Activated T-cell treated with anti-CD3 and anti-CD28 coated beads for 48 hours (primary cell): ENCODE measurements around the gene OR1B1.
"Not testable (repeated sequence)": the region's sequence is repeated elsewhere in the genome, so short reads cannot be mapped to it uniquely, and the experiment has no call there.

Experiments
- DNase-seq: peaks from one replicate; pipeline ENCODE4 v3.0.0-alpha.2; 2020; ENCODE audit warnings: low read depth

Gene OR1B1

DNA sequence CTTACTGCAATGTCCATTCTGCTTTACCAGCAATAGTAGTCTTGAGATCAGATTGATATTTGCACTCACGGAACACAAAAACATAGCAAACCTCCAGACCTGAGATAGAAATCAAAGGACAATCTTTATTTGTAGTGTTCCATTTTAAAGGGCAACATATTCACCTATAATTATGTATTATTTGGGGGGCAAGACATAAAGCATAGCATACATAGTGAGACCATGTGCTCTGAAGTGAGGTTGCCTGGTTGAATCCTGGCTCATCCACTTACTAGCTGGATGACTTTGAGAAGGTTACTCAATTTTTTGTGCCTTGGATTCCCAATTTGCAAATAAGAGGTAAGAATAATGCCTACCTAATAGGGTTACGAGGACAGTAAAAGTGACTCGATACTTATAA, at the start of gene OR1B1:
Gene OR1B1, minus strand, starts transcription at position 101 of the 400 bp plus-strand sequence.
- no peak for DNase-seq

DNA sequence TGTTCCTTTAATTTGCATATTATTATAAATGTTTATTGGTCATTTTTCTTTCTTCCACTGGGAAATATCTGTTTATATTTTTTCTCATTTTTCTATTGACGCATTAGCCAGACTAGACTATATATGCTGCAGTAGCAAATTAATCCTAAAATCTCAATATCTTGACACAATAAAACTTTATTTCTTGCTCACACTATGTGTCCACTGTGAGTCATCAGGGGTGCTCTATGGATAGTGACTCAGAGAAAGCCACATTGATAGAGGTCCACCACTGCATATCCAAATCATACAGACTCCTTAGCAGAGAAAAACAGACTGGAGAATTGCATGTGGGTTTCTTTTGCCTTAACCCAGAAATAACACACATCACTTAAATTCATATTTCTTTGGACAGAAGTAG, 38.3 kb upstream of the OR1B1 start:
- DNase-seq = no peak

DNA sequence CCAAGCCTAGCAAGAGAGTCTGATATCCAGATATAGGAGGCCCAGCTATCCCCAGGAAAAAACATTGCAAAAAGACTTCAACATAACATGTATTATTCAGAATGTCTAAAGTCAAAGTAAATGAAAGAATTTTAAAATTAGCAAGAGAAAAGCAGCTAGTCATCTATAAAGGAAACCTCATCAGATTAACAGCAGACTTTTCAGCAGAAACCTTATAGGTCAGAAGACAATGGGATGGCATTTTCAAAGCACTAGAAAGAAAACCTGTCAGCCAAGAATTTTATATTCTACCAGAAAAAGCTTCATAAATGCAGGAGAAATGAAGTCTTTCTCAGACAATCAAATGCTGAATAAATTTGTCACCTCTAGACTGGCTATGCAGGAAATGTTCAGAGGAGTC, 27.4 kb upstream of the OR1B1 start:
- no peak for DNase-seq

DNA sequence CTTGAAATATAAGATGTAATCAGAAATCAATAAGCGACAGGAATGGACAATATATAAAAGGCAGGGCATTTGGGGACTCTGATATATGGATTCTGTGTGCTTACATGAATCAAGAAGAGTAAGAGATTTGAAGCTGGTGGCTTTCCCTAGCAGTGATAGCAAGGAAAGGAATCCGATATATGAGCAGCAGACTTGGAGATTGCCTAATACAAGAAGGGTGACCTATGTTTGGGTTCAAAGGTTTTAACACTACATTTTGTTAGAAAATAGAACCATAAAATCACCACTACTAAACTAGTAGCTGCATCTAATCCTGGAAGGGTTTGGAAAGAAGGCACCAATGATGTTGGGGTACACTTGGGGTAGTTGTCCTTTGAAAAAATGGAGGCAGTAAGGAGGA, 15.1 kb upstream of the OR1B1 start:
- no peak for DNase-seq

DNA sequence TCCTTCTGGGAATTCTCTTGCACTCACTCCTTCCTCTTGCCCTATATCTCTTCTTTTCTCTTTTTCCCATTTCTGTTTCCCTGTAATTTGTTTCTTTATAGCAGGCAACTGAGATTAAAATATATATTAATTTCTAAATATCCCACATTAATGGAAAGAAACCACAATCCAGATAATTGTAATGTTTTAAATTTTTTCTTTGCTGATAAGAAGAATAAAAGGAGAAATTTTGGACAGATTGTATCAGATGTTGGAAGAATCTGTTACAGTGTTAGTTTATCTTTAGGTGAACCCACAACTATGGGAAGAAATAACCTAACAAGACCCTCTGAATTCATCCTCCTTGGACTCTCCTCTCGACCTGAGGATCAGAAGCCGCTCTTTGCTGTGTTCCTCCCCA, 4.0 kb upstream of the OR1B1 start, which contains the start of gene OR1L1:
Gene OR1L1, plus strand, starts transcription at position 301 of the 400 bp plus-strand sequence. Its CDS starts 0 bp downstream, at position 301.
- no peak for DNase-seq

DNA sequence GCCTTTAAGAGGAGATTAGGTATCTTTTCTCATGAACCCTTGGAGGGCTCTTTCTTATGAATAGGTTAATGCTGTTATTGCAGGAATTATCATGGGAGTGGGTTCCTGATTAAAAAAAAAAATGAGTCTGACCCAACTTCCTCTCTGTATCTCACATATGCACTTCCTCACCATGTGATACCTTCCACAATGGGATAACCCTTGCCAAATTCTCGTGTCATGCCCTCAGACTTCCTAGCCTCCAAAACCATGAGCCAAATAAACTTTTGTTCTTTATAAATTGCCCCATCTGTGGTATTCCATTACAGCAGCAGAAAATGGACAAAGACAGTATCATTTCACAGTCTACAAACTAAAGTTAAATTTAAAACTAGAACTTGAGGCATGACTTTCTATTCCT, 1.0 kb downstream of the OR1B1 start:
- no peak for DNase-seq

DNA sequence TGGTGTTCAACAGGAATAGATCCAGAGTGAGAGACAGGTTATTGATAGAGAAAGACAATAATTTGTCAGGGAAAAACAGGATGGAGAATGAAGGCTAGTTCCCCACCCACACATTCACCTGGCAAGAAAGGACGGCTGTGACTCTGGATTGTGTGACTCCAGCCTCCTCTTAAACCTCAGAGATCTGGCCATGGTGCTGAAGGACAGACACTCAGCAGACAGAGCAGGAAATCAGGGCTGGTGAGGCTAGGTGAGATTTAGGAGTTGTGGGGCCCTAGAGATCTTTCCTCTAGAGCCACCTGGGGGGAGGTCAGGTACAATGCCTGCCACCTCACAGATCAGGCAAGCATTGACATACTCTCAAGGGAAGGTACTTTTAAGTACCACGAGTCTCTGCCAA, 15.2 kb downstream of the OR1B1 start:
- DNase-seq = no peak

DNA sequence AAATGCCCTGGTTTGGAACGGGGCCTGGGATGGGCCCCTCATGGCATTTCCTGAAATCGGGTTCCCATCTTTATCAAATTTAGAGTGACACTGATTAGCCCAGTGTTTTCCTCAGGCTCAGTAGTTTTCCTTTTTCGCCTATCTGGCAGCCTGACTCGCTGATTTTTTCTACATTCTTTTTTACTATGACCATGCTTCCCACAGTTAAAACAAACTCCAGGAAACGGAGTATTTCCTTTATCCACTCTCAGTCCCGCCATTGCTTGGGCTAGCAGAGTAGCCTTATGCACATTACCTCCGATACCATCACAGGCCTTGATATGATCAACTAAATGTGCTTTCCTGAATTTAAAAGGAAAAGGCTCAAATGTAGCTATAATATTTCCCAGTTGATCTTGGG, 37.4 kb downstream of the OR1B1 start:
- no peak for DNase-seq

DNA sequence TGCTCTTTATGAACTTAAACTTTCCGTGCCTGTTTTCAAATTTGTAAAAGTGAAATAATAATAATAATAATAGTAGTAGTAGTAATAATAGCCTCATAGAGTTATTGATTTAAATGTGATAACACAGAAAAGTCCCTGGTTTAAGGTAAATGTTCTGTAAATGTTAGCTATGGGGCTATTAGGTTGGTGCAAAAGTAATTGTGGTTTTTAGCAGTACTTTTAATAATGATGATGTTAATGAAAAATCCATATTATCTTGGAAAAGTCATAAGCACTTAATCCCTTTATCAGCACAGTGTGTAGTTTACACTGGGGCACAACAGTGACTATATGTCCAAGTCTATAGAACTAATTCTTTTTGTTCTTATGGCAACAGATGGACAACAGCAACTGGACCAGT, 43.1 kb downstream of the OR1B1 start, which contains the start of gene OR1Q1:
Gene OR1Q1, plus strand, starts transcription at position 377 of the 400 bp plus-strand sequence. Its CDS starts 0 bp downstream, at position 377.
- no peak for DNase-seq

DNA sequence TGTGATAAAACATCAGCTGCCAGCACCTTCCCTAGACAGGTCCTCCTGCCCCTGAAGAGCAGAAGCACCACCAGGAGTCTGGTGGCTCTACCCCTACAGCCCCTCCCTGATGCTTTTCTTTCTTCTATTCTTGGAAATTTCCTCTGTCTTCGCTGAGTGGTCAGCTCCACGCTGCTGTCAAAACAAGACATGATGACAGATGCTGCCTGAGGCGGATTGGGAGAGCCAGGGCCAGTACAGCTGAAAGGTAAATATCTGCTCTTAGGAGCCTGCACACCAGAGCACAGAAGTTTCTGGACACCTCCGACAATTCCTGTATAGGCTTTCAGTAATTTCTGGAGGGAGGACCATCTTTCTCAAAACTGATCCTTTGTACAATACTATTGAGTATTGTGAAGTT, 47.6 kb downstream of the OR1B1 start:
- DNase-seq = no peak

DNA sequence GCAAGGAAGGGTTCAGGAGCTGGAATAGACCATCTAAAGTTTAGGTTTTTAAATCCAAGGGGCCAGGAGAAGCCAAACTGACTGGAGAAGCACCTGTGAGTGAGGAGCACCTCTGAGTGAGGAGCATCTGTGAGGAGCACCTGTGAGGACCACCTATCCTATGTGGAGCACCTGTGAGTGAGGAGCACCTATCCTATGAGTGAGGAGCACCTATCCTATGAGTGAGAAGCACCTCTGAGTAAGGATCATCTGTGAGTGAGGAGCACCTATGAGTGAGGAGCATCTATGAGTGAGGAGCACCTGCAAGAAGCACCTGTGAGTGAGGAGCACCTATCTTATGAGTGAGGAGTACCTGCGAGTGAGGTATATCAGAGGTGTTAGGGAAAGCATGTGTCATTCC, 50.8 kb downstream of the OR1B1 start:
- DNase-seq = no peak

DNA sequence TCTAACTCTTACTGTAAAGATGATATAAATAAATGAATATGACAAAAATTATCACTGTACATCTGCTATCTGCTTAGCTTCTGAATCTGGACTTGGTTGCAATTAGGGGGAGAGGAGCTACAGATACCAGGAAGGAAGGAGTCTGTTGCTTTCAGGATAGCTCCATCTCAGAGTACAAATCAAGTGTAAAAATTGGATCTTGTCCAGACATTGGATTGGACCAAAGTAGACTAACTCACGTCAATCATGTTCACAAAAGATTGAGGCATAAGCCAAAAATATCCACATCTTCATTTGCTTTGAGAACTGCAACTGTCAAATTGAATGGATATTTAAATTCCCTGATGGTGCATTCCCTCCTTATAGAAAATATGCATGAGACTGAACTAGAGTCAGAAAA, 51.7 kb downstream of the OR1B1 start:
- no peak for DNase-seq

DNA sequence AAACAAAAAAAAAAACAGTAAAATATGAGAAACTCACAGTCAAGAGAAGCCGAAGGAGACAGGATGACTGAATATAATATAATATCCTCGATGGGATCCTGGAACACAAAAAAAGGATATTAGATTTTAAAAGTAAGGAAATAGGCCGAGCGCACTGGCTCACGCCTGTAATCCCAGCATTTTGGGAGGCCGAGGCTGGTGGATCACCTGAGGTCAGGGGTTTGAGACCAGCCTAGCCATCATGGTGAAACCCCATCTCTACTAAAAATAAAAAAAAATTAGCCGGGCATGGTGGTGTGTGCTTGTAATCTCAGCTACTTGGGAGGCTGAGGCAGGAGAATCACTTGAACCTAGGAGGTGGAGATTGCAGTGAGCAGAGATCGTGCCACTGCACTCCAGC, 74.1 kb downstream of the OR1B1 start, which contains the start of gene OR1L8:
Gene OR1L8, minus strand, starts transcription at position 101 of the 400 bp plus-strand sequence. CDS start 14,907 bp downstream, outside the sequence.
- DNase-seq = not testable (repeated sequence)

DNA sequence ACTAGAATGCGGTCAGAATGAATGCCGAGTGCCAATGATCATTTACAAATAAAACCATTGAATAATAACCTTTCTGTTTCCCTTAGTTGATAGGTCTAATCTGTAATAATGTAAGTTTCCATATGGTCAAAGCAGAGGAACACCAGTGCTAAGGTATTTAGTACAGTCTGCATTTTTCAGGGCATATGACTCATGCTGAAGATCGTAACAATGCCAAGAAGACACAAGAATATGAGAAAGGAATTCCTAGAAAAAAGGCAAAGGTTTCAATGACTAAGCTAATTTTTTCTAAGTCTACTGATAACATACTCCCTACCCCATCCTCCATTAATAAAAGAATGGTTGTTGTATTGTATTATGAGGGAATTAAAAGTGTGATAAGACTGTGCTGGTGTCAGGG, 77.1 kb downstream of the OR1B1 start:
- DNase-seq = no peak

DNA sequence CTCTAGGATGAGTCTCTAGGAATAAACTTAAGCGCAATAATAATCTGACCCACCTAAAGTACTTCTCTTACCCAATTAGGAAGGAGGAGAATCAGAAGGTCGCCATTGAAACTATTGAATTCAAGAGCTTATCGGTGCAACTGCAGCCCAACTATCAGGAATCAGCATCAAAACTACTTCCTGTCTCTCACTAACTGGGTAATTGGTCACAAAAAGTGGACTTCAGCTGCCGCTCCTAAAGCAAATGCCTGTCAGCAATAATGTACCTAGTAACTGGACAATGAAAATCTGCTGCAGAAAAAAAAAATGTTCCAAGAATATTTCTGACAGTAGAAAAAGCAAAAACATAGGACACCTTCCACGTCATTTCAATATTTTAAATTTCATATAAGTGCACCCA, 77.6 kb downstream of the OR1B1 start:
- no peak for DNase-seq
